ENCODE measurements around the gene JARID2. TPM values are rescaled to one million over a fixed set of nuclear protein-coding genes. Genes with fewer than 3 reads are reported as not detected.
A peak's percentile ranks its signal among the peaks of the same experiment; 100 is the strongest.

JARID2 gene
- total and polyA plus RNA-seq, 2 of the 4 experiments (the other 2 are of a cell fraction), result 9.6 to 12.9 TPM

DNA sequence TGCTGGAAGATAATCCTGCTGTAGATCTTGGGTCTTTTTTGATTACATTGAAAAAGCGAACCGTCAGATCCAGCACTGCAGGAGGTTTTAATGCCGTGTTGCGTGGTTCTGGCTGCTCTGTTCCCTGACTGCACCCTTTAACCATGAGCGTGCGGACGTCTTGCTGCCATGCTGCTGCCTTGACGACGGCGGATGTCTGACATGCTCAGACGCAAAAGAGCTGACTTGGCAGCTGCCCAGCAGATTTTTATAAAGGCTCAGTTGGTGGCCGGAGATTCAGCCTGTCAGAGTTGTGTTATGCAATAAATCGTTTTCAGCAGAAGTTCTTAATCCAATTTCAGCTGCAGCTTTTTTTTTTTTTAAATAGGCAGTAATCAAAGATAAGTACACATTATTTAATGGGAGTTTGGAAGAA is 119.4 kb downstream of the JARID2 start:
- Histone ChIP-seq H3K79me1 (ENCODE audit: low read depth in 1 of 2, low read length in 2 of 2) (peaks cover 42 to 92% of the 10 kb centered on the region in 2 experiments), H3K4me1 (ENCODE audit: control insufficient read depth, insufficient read depth, low read length) (peaks cover 17% of the 10 kb centered on the region), H4K5ac (ENCODE audit: low read depth, low read length) (no peak overlapping the region), H2BK5ac (ENCODE audit: low read depth, low read length, poor library complexity, severe bottlenecking) (no peak overlapping the region), H2AK9ac (replicated peaks; ENCODE audit: low read depth, low read length, poor library complexity) (no peak overlapping the region), H3K4me2 (ENCODE audit: low read depth, low read length) (peak overlapping the region; percentile 4; the same call in 1 of the 2 replicates), H4K8ac (ENCODE audit: low read depth in 2 of 2, low read length in 2 of 2) (no peak overlapping the region), H3K27me3 (ENCODE audit: control insufficient read depth, insufficient read depth, low read length) (no peaks in the 10 kb centered on the region), H3K14ac (replicated peaks; ENCODE audit: low read depth, low read length) (no peak overlapping the region), H2BK20ac (ENCODE audit: low read depth, low read length) (no peak overlapping the region), H3K9me1 (ENCODE audit: insufficient read depth, low read length) (peaks cover 17% of the 10 kb centered on the region), H3K18ac (ENCODE audit: low read depth, low read length) (no peak overlapping the region), H3K56ac (ENCODE audit: extremely low read depth, insufficient read depth, low read length) (no peak overlapping the region), H4K91ac (ENCODE audit: insufficient read depth, low read depth, low read length) (no peak overlapping the region), H3K4me3 (ENCODE audit: insufficient read depth, low read depth, low read length) (no peak overlapping the region), H2AFZ (replicated peaks; ENCODE audit: low read length, poor library complexity) (no peak overlapping the region), H3K23ac (ENCODE audit: low read depth, low read length) (no peak overlapping the region), H3K9ac (ENCODE audit: low read depth, low read length) (no peak overlapping the region), H2AK5ac (ENCODE audit: low read depth, low read length) (no peak overlapping the region), H2BK120ac (ENCODE audit: low read depth, low read length) (no peak overlapping the region), H3K4ac (ENCODE audit: low read depth, low read length) (no peak overlapping the region), H2BK15ac (ENCODE audit: low read depth, low read length) (no peak overlapping the region), H3K27ac (ENCODE audit: insufficient read depth, low read length) (no peak overlapping the region), H4K20me1 (ENCODE audit: insufficient read depth, low read length) (peaks cover 95% of the 10 kb centered on the region), H3K9me3 (ENCODE audit: control insufficient read depth, insufficient read depth, low read length) (no peaks in the 10 kb centered on the region), H3K36me3 (ENCODE audit: control insufficient read depth, insufficient read depth, low read length) (no peaks in the 10 kb centered on the region)
- dilution Hi-C loops (cut with HindIII; ENCODE audit: low sequenced_read_pairs, unreplicated experiment) (no loop called here), in situ Hi-C loops (cut with MboI; ENCODE audit: low sequenced_read_pairs) (no loop called here), intact Hi-C loops (cut with micrococcal nuclease) (loop anchor here (1.0 kb wide), 1 partner anchor 8 kb away; no protein-coding TSS in a partner anchor)
- peak; percentile 57 for ATAC-seq (ENCODE audit: low read depth)
- DNase-seq, result peak; percentile 84
- ChIA-PET CTCF (interaction anchor here (0.6 kb wide), 1 partner anchor 24 kb away, joined by 3 read pairs; no protein-coding TSS in a partner anchor), POLR2A (ENCODE audit: unreplicated experiment) (no interaction called here)
- no peak for TF ChIP-seq RFX5 (IDR thresholded peaks at IDR 0.05; ENCODE audit: low read depth, low read length)
- TF ChIP-seq MXI1 (IDR thresholded peaks at IDR 0.05; ENCODE audit: borderline replicate concordance, low read depth, low read length), result peak; percentile 61; the same call in 1 of the 2 replicates
- peak; percentile 72 for TF ChIP-seq MAFK (IDR thresholded peaks at IDR 0.05; ENCODE audit: low read depth, low read length)
- no peak for TF ChIP-seq POLR2A (IDR thresholded peaks at IDR 0.05; ENCODE audit: low read depth, low read length)
- no peak for TF ChIP-seq CHD1 (IDR thresholded peaks at IDR 0.05; ENCODE audit: low read depth, low read length)
- peak; percentile 75 for TF ChIP-seq CEBPB (IDR thresholded peaks at IDR 0.05; ENCODE audit: low read depth, low read length)
- TF ChIP-seq SMC3 (IDR thresholded peaks at IDR 0.05; ENCODE audit: low read depth, low read length), result no peak
- TF ChIP-seq FOS (IDR thresholded peaks at IDR 0.05; ENCODE audit: low read depth, low read length), result no peak
- BruUV-seq (replicated peaks), result no TSS peak
- 26% methylated on average over 8 of the region's 13 CpGs; no CpG with 5 or more reads in 1 of the 2 experiments for WGBS, 2 experiments (ENCODE audit: extremely low coverage in 2 of 2, insufficient read length in 1 of 2)
